CD4-positive, alpha-beta T cell treated with Interleukin-4 for 4 hours (primary cell): ENCODE data around the gene PLXDC1.
A peak's percentile ranks its signal among the peaks of the same experiment; 100 is the strongest.
"Not testable (repeated sequence)": the region's sequence is repeated elsewhere in the genome, so short reads cannot be mapped to it uniquely, and the experiment has no call there.

Source experiments
- DNase-seq: peaks from one replicate; pipeline ENCODE4 v3.0.0-alpha.2; 2020

PLXDC1 gene

GRCh38 chr17:39057701-39058206 is 93.7 kb downstream of the PLXDC1 start:
- DNase-seq = no peak

DNA sequence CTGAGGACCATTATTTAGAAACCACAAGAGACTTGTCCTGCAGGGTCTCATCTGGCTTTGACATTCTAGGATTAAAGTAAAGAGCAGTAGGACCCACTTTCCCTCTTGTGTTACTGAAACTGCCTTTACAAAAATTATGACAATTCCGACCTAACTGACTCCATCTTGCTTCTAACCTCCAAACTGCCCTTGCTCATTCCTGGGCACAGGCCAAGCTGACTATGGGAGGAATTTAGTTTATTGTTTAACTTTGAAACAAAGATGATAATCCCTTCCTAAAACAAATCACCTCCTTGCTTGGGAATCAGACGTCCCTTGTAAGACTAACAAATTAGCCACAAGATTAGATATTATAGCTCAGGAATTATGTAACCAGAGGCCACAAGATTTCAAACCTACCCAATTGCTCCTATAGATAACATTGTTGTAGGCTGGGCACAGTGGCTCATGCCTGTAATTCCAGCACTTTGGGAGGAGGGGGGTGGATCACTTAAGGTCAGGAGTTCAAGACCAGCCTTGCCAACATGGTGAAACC is 97.3 kb downstream of the PLXDC1 start:
- no peak for DNase-seq

DNA sequence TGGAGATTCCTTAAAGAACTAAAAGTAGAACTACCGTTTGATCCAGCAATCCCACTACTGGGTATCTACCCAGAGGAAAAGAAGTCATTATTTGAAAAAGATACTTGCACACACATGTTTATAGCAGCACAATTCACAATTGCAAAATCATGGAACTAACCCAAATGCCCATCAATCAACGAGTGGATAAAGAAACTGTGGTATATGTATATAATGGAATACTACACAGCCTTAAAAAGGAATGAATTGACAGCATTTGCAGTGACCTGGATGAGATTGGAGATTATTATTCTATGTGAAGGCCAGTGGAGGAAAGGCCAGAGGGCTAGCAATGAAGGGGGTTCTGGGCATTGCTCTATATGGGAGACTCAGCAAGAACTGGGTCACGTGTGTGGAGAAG is 99.0 kb downstream of the PLXDC1 start:
- not testable (repeated sequence) for DNase-seq

DNA sequence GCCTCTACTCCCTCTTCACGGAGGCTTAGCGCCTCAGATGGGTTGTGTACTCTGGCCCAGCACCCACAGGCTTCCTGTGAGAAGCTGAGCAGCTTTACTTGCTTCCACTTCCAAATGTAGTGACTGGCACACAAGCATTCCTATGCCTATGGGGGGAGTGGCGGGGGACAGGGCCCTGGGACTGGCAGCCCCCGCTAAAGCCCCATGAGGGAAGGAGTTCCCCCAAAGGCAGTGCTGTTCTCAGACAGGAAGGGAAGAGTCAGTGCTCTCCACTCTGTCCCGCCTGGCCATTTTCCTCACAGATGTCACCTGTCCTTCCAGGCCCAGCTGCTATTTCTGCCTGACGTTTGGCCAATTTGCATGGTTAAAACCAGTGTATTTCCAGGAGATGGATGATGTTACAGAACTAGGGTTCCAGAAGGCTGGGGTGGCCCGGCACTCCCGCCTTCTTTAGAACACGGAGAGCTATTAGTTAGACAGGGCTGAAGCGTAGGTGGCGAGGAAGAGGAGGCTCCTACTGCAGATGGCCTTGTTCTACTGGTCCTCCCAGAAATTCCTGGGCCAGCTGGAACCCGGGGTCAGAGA is 100.3 kb downstream of the PLXDC1 start:
- no peak for DNase-seq

DNA sequence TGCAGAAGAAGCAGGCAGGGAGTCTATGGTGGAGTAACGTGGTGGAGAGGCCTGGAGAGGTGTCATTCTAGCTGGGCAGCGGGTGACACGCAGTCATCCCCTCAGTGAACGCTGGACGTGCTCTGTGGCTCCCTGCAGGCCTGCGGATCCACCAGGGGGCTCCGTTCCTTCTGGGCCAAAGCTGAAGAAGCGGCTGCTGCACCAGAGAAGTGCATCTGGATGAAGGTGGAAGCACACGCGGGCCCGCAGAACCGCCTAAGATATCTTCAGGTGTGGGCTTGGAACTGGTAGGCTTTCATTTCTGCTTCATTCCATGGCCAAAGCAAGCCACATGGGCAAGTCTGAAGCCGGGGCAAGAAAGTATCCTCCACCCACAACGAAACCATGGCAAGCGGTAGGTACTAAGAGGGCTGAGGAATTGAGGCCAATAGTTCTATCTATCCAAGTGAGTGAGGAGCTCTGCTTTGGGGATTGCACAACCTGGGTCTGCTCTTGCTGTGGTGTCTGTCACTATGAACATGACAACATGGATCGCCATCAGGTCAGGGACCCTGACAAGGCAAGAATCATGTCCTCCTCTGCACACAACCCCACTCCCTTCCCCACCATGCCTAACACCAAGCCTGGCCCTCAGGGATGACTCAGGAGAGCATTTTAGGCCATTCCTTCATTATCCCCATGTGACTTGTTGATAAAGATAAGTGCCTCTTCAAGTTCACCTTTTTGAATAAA is 105.3 kb downstream of the PLXDC1 start:
- DNase-seq = no peak

DNA sequence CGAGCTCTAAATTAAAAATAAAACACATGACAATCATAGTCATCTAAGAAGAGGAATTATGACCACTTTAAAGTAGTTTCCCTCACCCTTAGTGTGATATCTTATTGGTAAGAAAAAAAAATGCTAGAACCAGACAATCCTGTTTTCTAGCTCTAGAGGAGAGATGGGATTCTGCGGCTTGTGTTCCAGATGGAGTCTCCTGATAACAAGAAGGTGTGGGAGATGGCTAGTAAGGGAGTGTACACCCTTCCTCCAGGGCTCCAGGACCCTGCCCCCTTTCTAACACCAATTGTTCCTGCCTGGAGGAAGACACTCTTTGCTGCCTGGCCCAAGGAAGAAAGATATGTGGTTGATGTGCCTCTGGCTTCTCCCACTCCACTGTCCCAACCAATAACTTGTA is 115.4 kb downstream of the PLXDC1 start:
- no peak for DNase-seq

DNA sequence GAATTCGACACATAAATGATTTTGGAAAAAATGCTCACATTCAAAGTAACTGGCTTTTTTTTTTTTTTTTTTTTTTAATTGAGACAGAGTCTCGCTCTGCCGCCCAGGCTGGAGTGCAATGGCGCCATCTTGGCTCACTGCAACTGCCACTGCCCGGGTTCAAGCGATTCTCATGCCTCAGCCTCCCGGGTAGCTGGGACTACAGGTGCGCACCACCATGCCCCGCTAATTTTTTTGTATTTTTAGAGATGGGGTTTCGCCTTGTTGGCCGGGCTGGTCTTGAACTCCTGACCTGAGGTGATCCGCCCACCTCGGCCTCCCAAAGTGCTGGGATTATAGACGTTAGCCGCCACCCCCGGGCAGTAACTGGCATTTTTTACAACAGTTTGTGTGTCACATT is 115.9 kb downstream of the PLXDC1 start:
- DNase-seq = not testable (repeated sequence)

- DNase-seq = no peak
Measured at GRCh38 chr17:39028690-39029089, 122.7 kb downstream of the PLXDC1 start.

DNA sequence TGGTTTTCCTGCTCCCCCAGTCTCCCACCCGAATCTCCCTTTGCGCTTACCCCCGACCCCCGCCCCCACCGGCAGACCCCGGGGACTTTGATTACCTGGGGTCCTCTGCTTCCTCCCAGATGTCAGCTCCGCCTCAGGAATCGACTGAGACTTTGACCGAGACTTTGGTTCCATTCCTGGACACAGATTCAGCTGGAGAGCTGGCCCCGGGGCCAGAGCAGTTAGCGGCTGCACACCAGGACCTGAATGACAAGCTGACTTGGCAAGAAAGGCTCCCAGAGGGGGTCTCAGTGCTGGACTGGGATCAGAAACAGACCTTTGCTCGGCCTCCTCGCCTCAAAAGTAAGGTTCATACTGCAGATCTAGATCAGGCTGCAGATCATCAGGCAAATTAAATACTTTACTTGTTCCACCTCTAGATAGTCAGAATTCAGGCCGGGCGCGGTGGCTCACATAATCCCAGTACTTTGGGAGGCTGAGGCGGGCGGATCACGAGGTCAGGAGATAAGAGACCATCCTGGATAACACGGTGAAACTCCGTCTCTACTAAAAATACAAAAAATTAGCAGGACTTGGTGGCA is 123.9 kb downstream of the PLXDC1 start:
- DNase-seq = no peak

DNA sequence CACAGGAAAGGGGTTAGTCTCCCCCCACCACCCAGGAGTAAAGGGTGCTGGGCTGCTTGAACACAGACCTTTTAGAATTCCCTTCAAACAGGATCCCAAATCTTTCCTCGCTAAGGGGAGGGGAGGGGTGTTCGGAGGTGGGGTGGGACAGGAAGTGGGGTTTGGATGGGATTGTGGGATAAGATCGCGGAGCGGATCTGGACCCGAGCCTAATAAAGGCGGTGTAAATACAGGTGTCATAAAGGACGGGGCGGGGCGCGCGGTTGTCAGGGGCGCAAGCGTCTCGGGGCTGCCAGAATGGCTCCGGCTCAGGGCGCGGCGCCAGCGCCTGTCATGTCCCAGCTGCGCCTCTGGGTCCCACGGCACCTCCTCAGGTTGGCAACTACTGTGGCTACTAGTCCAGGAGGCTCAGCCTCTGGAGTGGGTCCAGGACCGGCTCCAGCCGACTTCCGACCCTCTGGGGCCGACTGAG is 124.4 kb downstream of the PLXDC1 start:
- DNase-seq = no peak

DNA sequence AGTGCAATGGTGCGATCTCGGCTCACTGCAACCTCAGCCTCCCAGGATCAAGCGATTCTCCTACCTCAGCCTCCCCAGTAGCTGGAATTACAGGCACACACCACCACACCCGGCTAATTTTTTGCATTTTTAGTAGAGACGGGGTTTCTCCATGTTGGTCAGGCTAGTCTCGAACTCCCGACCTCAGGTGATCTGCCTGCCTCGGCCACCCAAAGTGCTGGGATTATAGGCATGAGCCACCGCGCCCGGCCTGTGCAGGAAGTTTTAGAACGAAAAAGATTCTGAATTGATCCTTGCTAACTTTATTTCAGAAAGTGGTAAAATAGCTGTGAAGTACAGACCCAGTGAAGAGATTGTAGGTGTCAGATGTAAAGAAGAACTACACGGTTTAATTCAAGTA is 125.1 kb downstream of the PLXDC1 start:
- DNase-seq = not testable (repeated sequence)

DNA sequence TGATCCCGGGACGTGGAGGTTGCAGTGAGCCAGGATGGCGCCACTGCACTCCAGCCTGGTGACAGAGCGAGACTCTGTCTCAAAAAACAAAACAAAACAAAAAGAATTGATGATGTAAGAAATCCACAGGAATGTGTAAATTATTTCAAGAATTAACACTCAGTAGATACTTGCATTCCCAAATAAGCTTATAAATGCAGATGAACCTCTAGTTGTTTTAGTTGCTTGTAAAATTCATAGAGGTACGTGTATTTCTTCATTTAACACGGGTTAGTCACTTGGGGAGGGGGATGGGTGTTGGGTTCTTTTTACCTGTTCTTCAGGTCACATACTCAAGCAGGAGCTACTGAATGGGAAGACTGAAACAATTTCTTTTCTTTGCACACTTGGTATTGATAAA is 128.5 kb downstream of the PLXDC1 start:
- no peak for DNase-seq

DNA sequence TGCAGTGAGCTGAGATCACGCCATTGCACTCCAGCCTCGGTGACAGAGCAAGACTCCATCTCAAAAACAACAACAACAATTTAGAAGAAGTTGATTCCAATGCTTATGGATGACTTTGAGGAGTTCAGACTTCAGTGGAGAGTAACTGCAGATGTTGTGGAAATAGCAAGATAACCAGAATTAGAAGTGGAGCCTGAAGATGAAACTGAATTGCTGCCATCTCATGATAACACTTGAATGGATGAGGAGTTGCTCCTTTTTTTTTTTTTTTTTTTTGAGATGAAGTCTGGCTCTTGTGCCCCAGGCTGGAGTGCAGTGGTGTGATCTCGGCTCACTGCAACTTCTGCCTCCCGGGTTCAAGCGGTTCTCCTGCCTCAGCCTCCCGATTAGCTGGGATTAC is 131.4 kb downstream of the PLXDC1 start:
- DNase-seq = not testable (repeated sequence)

GRCh38 chr17:39018267-39019134 is 132.9 kb downstream of the PLXDC1 start:
- DNase-seq = no peak

GRCh38 chr17:39016193-39017153 is 135.0 kb downstream of the PLXDC1 start:
- peak; percentile 5 for DNase-seq

- no peak for DNase-seq
Measured at GRCh38 chr17:39015546-39015935, 135.9 kb downstream of the PLXDC1 start.

DNA sequence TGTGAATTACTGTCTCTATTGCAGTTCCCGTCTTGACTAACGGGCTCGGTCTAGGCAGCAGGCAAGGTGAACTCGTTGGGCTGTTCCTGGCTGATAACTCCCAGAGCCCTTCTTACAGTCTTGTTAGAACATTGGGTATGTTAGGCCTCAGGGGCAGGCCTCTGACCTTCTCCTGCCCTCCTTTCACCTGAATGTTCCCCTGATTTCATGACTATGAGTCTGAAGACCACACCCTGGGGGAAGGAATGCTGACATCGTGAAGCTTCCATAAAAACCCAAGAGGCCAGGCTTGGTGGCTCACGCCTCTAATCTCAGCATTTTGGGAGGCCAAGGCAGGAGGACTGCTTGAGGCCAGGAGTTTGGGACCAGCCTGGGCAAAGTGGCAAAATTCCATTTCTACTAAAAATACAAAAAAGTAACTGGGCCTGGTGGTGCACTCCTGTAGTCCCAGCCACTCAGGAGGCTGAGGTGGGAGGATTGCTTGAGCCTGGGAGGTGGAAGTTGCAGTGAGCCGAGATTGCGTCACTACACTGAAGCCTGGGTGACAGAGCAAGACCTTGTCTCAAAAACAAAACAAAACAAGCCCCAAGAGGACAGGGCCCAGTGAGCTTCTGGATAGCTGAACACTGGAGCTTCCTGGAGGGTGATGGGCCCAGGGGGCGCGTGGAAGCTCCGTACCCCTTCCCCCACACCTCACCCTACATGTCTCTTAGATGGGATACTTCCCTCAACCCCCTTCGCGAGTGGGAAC is 136.5 kb downstream of the PLXDC1 start:
- DNase-seq = no peak

DNA sequence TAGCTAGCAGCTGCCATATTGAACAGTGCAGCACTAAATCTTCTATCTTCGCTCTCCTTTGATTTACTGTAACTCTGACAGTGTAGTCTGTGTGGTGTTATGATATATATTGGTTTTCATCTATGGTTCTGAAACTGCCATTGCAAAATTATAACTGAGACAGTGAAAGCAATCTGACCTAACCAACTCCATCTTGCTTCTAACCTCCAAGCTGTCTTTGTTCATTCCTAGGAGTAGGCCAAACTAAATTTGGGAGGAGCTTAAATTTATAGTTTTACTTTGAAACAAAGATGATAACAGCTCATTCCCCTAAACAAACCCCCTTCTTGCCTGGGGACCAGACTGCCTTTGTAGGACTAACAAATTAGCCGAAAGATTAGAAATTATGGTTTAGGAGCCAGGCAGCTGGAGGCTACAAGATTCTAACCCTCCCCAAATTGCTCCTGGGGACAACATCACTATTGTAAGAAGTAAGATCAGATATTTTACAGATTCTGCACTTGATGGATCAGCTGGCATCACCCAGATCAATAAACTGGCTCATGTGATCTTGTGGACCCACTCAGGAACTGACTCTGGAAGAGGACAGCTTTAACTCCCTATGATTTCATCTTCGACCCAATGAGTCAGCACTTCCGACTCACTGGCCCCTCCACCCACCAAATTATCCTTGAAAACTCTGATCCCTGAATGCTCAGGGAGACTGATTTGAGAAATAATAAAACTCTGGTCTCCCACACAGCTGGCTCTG is 137.2 kb downstream of the PLXDC1 start:
- DNase-seq = no peak
